PFSK-1 (cell line): ENCODE results near the gene DBF4B.

Source experiments
- REST ChIP-seq, 2 experiments: IDR thresholded peaks; 2 replicates each; pipeline versions ENCODE4 v1.6.1 to v1.8.0; 2011 to 2012; ENCODE audit warnings: low read depth in 2 of 2, low read length in 2 of 2, control low read depth in 1 of 2, inconsistent platforms in 1 of 2, mild to moderate bottlenecking in 1 of 2, moderate library complexity in 1 of 2; ENCODE audit not compliant: insufficient read depth in 1 of 2
- TAF1 ChIP-seq: IDR thresholded peaks from 2 replicates; pipeline ENCODE4 v1.6.1; 2012; ENCODE audit warnings: low read length, control low read depth, borderline replicate concordance; ENCODE audit not compliant: insufficient read depth

- no peak for TF ChIP-seq TAF1
- TF ChIP-seq REST (IDR thresholded peaks at IDR 0.05; ENCODE audit: insufficient read depth in 1 of 2, low read depth in 2 of 2, low read length in 2 of 2) = no peak
Measured at GRCh38 chr17:44797802-44798201, 89.3 kb downstream of the DBF4B start.
